Fibroblast of lung (primary cell): ENCODE results near the gene NMNAT3.

ENCODE experiments used
- EZH2 ChIP-seq: IDR thresholded peaks from 2 replicates; pipeline ENCODE4 v1.5.1; 2012; ENCODE audit warnings: low read length, control low read depth, mild to moderate bottlenecking; ENCODE audit errors: missing control alignments
- TF ChIP-seq, protein P1 (sequence below), 2 donors: IDR thresholded peaks in 1 of 2; conservative IDR thresholded peaks in 1 of 2; 1 replicate in 1 of 2; 2 replicates in 1 of 2; pipeline ENCODE4 v1.5.1; 2011 to 2012; ENCODE audit warnings: low read length in 2 of 2, control low read depth in 1 of 2, inconsistent platforms in 1 of 2, low read depth in 1 of 2, mild to moderate bottlenecking in 1 of 2

DNA sequence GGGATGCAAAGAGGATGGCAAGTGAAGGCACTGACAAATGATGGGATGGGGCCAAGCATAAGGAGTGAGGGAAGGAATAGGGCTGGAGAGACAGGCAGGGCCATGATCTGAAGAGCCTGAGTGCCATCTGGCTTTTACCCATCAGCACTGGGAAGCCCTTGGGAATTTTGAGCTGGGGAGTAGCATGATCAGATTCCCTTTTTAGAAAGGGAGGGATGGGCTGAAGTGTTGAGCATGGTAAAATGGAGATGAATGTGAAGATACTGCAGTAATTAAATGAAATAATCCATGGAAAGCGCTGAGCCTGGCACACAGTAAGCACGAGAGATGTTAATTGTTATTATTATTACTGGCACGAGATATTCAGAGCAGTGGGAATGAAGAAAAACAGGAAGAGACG, 148.1 kb downstream of the NMNAT3 start:
- TF ChIP-seq, protein P1, sequence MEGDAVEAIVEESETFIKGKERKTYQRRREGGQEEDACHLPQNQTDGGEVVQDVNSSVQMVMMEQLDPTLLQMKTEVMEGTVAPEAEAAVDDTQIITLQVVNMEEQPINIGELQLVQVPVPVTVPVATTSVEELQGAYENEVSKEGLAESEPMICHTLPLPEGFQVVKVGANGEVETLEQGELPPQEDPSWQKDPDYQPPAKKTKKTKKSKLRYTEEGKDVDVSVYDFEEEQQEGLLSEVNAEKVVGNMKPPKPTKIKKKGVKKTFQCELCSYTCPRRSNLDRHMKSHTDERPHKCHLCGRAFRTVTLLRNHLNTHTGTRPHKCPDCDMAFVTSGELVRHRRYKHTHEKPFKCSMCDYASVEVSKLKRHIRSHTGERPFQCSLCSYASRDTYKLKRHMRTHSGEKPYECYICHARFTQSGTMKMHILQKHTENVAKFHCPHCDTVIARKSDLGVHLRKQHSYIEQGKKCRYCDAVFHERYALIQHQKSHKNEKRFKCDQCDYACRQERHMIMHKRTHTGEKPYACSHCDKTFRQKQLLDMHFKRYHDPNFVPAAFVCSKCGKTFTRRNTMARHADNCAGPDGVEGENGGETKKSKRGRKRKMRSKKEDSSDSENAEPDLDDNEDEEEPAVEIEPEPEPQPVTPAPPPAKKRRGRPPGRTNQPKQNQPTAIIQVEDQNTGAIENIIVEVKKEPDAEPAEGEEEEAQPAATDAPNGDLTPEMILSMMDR (conservative IDR thresholded peaks at IDR 0.05 in 1 of 2, IDR thresholded peaks at IDR 0.05 in 1 of 2; ENCODE audit: low read depth in 1 of 2, low read length in 2 of 2) = no peak
- no peak for TF ChIP-seq EZH2
